HG02610 (cell line): ENCODE measurements around the gene LBP.
"Not testable (repeated sequence)": the region's sequence is repeated elsewhere in the genome, so short reads cannot be mapped to it uniquely, and the experiment has no call there.

Experiments
- ATAC-seq: cut with Tn5 transposase; IDR thresholded peaks from one replicate; pipeline ENCODE4 v1.9.1; 2021; ENCODE audit warnings: mild to moderate bottlenecking, moderate library complexity; ENCODE audit not compliant: unreplicated experiment

LBP gene

GRCh38 chr20:38346247-38346651, at the start of gene LBP:
Gene LBP (plus strand): TSS chr20:38346482. CDS start chr20:38346517, 35 bp downstream.
- no peak for ATAC-seq

GRCh38 chr20:38297916-38298674, 48.2 kb upstream of the LBP start:
- no peak for ATAC-seq

GRCh38 chr20:38298768-38299288, 47.5 kb upstream of the LBP start:
- ATAC-seq: no peak

- ATAC-seq: no peak
Observed at GRCh38 chr20:38299963-38300362, 46.3 kb upstream of the LBP start.

GRCh38 chr20:38300438-38300837, 45.8 kb upstream of the LBP start:
- ATAC-seq: no peak

- no peak for ATAC-seq
Observed at GRCh38 chr20:38301309-38301708, 45.0 kb upstream of the LBP start.

GRCh38 chr20:38302786-38303185, 43.5 kb upstream of the LBP start:
- no peak for ATAC-seq

GRCh38 chr20:38303908-38304379, 42.3 kb upstream of the LBP start, which contains the start of gene BPI:
Gene BPI (plus strand): TSS chr20:38304156. CDS start chr20:38304224, 68 bp downstream.
- no peak for ATAC-seq

GRCh38 chr20:38304845-38305447, 41.3 kb upstream of the LBP start:
- ATAC-seq: no peak

GRCh38 chr20:38305541-38305940, 40.7 kb upstream of the LBP start:
- no peak for ATAC-seq

GRCh38 chr20:38306379-38306778, 39.9 kb upstream of the LBP start:
- no peak for ATAC-seq

GRCh38 chr20:38307371-38308046, 38.8 kb upstream of the LBP start:
- no peak for ATAC-seq

GRCh38 chr20:38308047-38308438, 38.2 kb upstream of the LBP start:
- no peak for ATAC-seq

- ATAC-seq: no peak
Observed at GRCh38 chr20:38308447-38308846, 37.8 kb upstream of the LBP start.

GRCh38 chr20:38311091-38311490, 35.2 kb upstream of the LBP start:
- ATAC-seq: no peak

GRCh38 chr20:38311491-38311890, 34.8 kb upstream of the LBP start:
- no peak for ATAC-seq

- no peak for ATAC-seq
Observed at GRCh38 chr20:38313676-38314075, 32.6 kb upstream of the LBP start.

GRCh38 chr20:38314350-38314749, 31.9 kb upstream of the LBP start:
- ATAC-seq: not testable (repeated sequence)

GRCh38 chr20:38315290-38315966, 30.9 kb upstream of the LBP start:
- ATAC-seq: no peak

- ATAC-seq: no peak
Observed at GRCh38 chr20:38316341-38316740, 29.9 kb upstream of the LBP start.

- no peak for ATAC-seq
Observed at GRCh38 chr20:38317422-38317821, 28.9 kb upstream of the LBP start.
